ENCODE measurements around the gene MAN1B1. TPM values are rescaled to one million over a fixed set of nuclear protein-coding genes. Genes with fewer than 3 reads are reported as not detected.
A peak's percentile ranks its signal among the peaks of the same experiment; 100 is the strongest.

Gene MAN1B1
- total RNA-seq, 2 donors from 2014 or later = 21.9 to 28.8 TPM

DNA sequence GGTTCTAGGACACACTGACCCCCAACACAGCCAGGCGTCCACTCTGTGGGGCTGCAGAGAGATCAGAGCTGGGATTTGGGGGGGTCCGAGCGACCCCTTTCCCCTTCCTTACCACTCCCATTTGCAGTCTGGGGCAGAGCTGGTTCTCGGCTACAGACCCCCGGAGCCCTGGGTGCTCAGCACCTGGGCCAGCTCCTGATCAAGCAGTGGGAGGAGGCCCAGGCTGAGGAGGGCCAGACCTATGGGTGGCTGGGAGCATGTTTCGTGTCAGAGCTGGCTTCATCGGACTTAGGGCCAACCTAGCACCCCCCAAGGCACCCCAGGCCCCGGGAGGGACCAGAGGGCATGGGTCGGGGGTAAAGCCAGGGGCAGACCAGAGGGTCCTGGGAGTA lies 59.7 kb downstream of the MAN1B1 start:
- ATAC-seq (peak in 1 of 2 donors; percentile 8), DNase-seq (peak; percentile 9)
- intact Hi-C loops (cut with DNase I) = no loop called here

DNA sequence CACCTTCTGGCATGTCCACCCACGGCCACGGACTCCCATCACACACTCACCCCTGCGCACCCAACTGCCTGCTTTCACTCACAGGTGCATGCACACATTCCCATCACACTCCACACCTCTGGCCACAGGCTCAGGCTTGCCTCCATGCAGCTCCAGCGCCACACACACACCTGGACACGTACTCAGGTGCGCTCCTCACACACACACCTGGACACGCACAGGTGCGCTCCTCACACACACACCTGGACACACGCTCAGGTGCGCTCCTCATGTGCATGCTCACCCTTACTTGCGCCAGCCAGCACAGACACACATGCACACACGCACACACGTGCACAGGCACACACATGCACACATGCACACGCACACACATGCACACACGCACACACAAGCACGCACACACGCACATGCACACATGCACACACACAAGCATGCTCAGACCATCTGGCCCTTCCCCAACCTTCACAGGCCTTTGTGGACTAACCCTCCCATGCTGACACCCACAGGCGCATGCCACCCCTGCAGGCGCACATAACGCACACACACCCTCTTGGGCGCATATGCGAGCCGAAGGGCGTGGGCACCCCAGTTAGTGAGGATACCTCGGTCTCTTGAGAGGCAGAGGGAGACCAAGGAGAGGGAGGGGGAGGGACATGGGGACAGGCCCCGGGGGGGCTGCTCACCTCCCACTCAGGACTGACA lies 60.5 kb downstream of the MAN1B1 start:
- intact Hi-C loops (cut with DNase I) = no loop called here
- ATAC-seq (no peak), DNase-seq (peak; percentile 7)

GRCh38 chr9:137147793-137148160 lies 61.0 kb downstream of the MAN1B1 start:
- DNase-seq (no peak), ATAC-seq (no peak)
- intact Hi-C loops (cut with DNase I) = no loop called here

DNA sequence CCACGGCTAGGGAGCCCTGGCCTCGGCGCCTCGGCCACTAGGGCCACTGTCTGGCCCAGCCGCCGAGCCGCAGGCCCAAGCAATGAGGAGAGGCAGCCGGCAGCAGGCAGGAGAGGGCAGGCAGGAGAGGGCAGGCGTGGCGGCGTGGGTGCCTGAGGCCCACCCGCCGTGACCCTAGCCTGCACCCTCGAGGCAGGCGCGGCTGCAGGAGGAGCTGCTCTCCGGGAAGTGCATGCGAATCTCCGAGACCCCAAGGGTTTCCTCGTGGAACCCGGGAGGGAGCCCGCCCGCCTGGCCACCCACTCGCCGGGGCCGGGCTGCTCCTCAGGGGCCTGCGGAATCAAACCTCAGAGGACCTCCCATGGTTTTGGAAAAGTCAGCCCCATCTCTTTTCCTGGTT lies 61.5 kb downstream of the MAN1B1 start:
- no peak for ATAC-seq
- intact Hi-C loops (cut with DNase I) = no loop called here
- DNase-seq = no peak

DNA sequence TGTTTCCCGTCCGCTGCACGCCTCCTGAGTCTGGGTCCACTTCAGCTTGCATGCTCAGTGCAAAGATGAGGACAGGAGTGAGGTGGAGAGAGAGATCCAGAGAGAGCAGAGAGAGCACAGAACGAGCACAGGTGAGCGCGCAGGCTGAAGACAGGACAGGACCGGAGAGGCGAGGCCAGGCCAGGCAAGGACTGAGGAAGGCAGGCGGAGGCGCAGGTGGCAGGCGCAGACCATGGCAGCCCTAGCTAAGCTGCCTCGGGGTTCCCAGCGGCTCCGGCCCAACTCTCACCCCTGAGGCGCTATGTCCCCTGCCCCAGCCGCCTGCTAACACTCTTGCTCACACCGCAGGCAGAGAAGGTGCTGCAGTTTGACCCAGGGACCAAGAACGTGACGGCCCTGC lies 61.9 kb downstream of the MAN1B1 start:
- ATAC-seq (no peak), DNase-seq (no peak)
- intact Hi-C loops (cut with DNase I) = no loop called here

GRCh38 chr9:137149363-137149762 lies 62.6 kb downstream of the MAN1B1 start:
- DNase-seq = no peak
- no peak for ATAC-seq
- intact Hi-C loops (cut with DNase I) = no loop called here

DNA sequence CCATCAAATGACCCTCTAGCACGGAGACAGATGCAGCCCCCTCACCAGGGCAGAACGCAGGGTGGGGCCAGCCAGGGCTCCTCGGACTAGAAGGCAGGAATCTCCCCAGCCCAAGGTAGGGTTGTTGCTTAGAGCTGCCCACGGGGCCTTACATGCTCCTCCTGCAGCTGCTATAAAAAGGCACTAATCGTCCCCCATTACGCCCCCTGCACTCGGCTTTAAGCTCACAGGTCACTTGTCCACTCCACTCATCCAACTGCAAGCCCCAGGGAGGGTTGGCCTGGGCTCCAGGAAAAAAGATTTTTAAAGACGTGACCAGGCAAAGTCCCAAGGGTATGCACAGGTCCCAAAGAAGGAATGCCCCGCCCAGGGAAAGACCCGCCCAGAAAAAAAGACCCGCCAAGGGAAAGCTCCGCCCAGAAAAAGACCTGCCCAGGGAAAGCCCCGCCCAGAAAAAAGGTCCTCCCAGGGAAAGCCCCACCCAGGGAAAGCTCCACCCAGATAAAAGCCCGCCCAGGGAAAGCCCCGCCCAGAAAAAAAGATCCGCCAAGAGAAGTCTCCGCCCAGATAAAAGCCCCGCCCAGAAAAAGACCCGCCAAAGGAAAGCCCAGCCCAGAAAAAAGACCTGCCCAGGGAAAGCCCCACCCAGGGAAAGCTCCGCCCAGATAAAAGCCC lies 63.3 kb downstream of the MAN1B1 start:
- DNase-seq (no peak), ATAC-seq (no peak)
- intact Hi-C loops (cut with DNase I) = no loop called here

- intact Hi-C loops (cut with DNase I) = no loop called here
- DNase-seq (no peak), ATAC-seq (no peak)
Observed at GRCh38 chr9:137150617-137151457, 64.1 kb downstream of the MAN1B1 start.

DNA sequence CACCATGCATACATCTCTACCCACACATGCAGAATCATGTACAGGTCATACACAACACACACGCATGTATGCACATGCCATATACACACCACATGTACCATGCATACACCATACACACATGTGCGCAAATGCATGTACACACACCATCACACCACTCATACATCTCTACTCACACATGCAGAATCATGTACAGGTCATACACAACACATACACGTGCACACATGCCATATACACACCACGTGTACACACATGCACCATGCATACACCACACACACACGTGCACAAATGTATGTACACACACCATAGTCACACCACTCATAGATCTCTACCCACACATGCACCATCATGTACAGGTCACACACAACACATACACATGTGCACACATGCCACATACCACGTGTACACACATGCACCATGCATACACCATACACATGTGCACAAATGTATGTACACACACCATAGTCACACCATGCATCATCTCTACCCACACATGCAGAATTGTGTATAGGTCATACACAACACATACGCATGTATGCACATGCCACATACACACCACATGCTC lies 66.1 kb downstream of the MAN1B1 start:
- ATAC-seq = no peak
- intact Hi-C loops (cut with DNase I) = no loop called here
- DNase-seq = no peak

DNA sequence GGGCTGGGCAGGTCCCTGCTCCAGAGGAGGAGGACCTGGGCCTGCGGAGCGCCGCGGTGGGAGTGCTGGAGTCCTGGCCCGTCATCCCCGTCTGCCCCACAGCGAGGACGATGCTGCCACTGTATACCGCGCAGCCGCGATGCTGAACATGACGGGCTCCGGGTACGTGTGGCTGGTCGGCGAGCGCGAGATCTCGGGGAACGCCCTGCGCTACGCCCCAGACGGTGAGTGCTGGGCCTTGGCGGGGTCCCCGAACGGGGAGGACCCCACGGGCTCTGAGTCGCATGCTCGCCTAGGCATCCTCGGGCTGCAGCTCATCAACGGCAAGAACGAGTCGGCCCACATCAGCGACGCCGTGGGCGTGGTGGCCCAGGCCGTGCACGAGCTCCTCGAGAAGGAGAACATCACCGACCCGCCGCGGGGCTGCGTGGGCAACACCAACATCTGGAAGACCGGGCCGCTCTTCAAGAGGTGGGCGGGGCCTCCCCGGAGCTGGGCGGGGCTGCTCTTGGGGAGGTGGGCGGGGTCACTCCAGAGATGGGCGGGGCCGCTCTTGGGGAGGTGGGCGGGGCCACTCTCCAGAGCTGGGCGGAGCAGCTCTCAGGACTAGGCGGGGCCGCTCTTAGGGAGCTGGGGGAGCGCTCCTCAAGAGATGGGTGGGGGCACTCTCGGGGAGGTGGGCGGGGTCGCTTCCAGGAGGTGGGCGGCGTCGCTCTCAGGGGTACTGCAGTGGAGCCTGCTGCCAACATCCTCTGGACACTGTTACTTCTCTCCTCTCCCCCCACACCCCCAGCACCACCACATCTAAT lies 70.0 kb downstream of the MAN1B1 start:
- intact Hi-C loops (cut with DNase I) = no loop called here
- DNase-seq (peak; percentile 56), ATAC-seq (peak; percentile 64 to 77)

GRCh38 chr9:137157618-137158415 lies 71.0 kb downstream of the MAN1B1 start:
- DNase-seq = no peak
- ATAC-seq = no peak
- intact Hi-C loops (cut with DNase I) = no loop called here

GRCh38 chr9:137158625-137159024 lies 71.8 kb downstream of the MAN1B1 start:
- DNase-seq = no peak
- intact Hi-C loops (cut with DNase I) = no loop called here
- no peak for ATAC-seq

Other genes with a start within 250 kb of the MAN1B1 start
- 1 to 10 TPM; 5.0 to 9.6 TPM for gene AJM1, start 244.5 kb upstream of the MAN1B1 start, total RNA-seq
- 100 to 1,000 TPM; 184 to 189 TPM for gene PHPT1, start 237.6 kb upstream of the MAN1B1 start, total RNA-seq
- 1 to 10 TPM; 3.7 to 8.4 TPM for gene MAMDC4, start 234.6 kb upstream of the MAN1B1 start, total RNA-seq
- gene EDF1, start 220.7 kb upstream of the MAN1B1 start, total RNA-seq = 100 to 1,000 TPM; 296 to 304 TPM
- 10 to 100 TPM in 1 of 2 donors, 1 to 10 TPM in 1; 8.8 to 11.8 TPM for gene TRAF2, start 200.5 kb upstream of the MAN1B1 start, total RNA-seq
- gene FBXW5, start 142.2 kb upstream of the MAN1B1 start, total RNA-seq = 100 to 1,000 TPM in 1 of 2 donors, 10 to 100 TPM in 1; 98.4 to 130 TPM
- 1 to 10 TPM in 1 of 2 donors, under 1 TPM in 1; 0.88 to 3.5 TPM for gene C8G, start 141.7 kb upstream of the MAN1B1 start, total RNA-seq
- gene LCN12, start 134.7 kb upstream of the MAN1B1 start, total RNA-seq = 10 to 100 TPM in 1 of 2 donors, 1 to 10 TPM in 1; 7.0 to 11.9 TPM
- 1,000 to 10,000 TPM; 3,329 to 4,014 TPM for gene PTGDS, start 109.5 kb upstream of the MAN1B1 start, total RNA-seq
- gene LCNL1, start 104.0 kb upstream of the MAN1B1 start, total RNA-seq = 1 to 10 TPM; 6.4 to 9.6 TPM
- 10 to 100 TPM; 25.4 to 30.2 TPM for gene PAXX, start 94.6 kb upstream of the MAN1B1 start, total RNA-seq
- gene CLIC3, start 90.4 kb upstream of the MAN1B1 start, total RNA-seq = 1 to 10 TPM; 2.6 to 8.5 TPM
- 10 to 100 TPM; 30.0 to 33.2 TPM for gene ABCA2, start 58.7 kb upstream of the MAN1B1 start, total RNA-seq
- under 1 TPM; 0.24 to 0.35 TPM for gene FUT7, start 54.9 kb upstream of the MAN1B1 start, total RNA-seq
- gene NPDC1, start 40.8 kb upstream of the MAN1B1 start, total RNA-seq = 10 to 100 TPM; 75.4 to 87.3 TPM
- gene ENTPD2, start 32.9 kb upstream of the MAN1B1 start, total RNA-seq = 1 to 10 TPM in 1 of 2 donors, under 1 TPM in 1; 0.60 to 2.2 TPM
- gene SAPCD2, start 16.4 kb upstream of the MAN1B1 start, total RNA-seq = under 1 TPM; 0.39 to 0.44 TPM
- gene UAP1L1, start 9.5 kb upstream of the MAN1B1 start, total RNA-seq = 10 to 100 TPM; 13.5 to 14.0 TPM
- 100 to 1,000 TPM; 176 to 198 TPM for gene DPP7, start 27.7 kb downstream of the MAN1B1 start, total RNA-seq
- gene GRIN1, start 52.2 kb downstream of the MAN1B1 start, total RNA-seq = not detected
- not detected for gene LRRC26, start 83.1 kb downstream of the MAN1B1 start, total RNA-seq
- gene TMEM210, start 85.1 kb downstream of the MAN1B1 start, total RNA-seq = not detected
- 10 to 100 TPM; 31.2 to 32.5 TPM for gene ANAPC2, start 101.6 kb downstream of the MAN1B1 start, total RNA-seq
- gene SSNA1, start 101.7 kb downstream of the MAN1B1 start, total RNA-seq = 10 to 100 TPM; 53.1 to 55.1 TPM
- gene TPRN, start 113.8 kb downstream of the MAN1B1 start, total RNA-seq = 10 to 100 TPM in 1 of 2 donors, 1 to 10 TPM in 1; 7.6 to 11.4 TPM
- 10 to 100 TPM; 32.9 to 34.5 TPM for gene TMEM203, start 118.7 kb downstream of the MAN1B1 start, total RNA-seq
- gene NDOR1, start 118.7 kb downstream of the MAN1B1 start, total RNA-seq = 1 to 10 TPM; 5.9 to 6.5 TPM
- 10 to 100 TPM; 15.6 to 18.1 TPM for gene RNF208, start 135.3 kb downstream of the MAN1B1 start, total RNA-seq
- under 1 TPM in 1 of 2 donors, not detected in 1; 0.62 TPM for gene CYSRT1, start 138.2 kb downstream of the MAN1B1 start, total RNA-seq
- gene RNF224, start 140.5 kb downstream of the MAN1B1 start, total RNA-seq = not detected
- gene SLC34A3, start 143.9 kb downstream of the MAN1B1 start, total RNA-seq = not detected
- 100 to 1,000 TPM; 324 to 437 TPM for gene TUBB4B, start 154.3 kb downstream of the MAN1B1 start, total RNA-seq
- gene STPG3, start 164.3 kb downstream of the MAN1B1 start, total RNA-seq = under 1 TPM in 1 of 2 donors, not detected in 1; 0.59 TPM
- 10 to 100 TPM; 35.1 to 38.1 TPM for gene NELFB, start 168.3 kb downstream of the MAN1B1 start, total RNA-seq
- 1 to 10 TPM; 6.2 to 9.4 TPM for gene TOR4A, start 190.7 kb downstream of the MAN1B1 start, total RNA-seq
- 10 to 100 TPM in 1 of 2 donors, 1 to 10 TPM in 1; 4.9 to 11.5 TPM for gene NRARP, start 215.3 kb downstream of the MAN1B1 start, total RNA-seq